ENCODE measurements around the gene DNAH10.

Gene DNAH10

DNA sequence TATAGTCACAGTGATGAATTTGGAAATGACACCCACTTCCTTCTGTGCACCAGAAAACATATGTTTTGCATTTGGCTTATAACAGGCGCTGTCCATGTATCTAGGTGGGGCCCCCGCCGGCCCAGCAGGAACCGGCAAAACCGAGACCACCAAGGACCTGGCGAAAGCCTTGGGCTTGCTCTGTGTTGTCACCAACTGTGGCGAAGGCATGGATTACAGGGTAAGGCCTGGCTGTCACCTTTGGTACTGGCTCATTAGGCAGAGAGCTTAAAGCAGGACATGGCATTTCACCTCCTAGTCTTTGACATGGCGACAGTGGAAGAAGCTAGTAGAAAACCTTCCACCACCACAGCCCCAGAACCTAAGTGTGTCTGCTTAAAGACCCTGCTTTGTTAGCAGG, 85.8 kb downstream of the DNAH10 start:
- DNase-seq, result no peak

DNA sequence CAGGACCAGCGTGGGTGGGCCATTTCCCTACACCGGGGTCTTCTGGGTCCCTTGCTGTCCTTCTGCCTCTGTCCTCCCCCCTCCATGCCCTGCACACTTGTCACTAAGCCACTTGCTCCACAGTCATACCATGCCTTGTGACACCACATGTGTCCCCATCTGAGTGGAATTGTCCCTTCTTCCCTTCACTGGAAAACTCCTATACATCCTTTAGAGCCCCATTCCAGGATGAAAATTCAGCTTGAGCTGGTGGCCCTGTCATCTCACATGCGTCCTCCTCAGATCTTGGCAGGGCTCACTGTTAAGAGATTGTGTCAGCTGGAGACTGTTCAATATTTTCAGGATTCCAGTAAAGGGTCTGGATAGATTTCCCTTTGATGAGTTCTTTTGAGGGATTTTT, 87.4 kb downstream of the DNAH10 start:
- DNase-seq, result no peak

DNA sequence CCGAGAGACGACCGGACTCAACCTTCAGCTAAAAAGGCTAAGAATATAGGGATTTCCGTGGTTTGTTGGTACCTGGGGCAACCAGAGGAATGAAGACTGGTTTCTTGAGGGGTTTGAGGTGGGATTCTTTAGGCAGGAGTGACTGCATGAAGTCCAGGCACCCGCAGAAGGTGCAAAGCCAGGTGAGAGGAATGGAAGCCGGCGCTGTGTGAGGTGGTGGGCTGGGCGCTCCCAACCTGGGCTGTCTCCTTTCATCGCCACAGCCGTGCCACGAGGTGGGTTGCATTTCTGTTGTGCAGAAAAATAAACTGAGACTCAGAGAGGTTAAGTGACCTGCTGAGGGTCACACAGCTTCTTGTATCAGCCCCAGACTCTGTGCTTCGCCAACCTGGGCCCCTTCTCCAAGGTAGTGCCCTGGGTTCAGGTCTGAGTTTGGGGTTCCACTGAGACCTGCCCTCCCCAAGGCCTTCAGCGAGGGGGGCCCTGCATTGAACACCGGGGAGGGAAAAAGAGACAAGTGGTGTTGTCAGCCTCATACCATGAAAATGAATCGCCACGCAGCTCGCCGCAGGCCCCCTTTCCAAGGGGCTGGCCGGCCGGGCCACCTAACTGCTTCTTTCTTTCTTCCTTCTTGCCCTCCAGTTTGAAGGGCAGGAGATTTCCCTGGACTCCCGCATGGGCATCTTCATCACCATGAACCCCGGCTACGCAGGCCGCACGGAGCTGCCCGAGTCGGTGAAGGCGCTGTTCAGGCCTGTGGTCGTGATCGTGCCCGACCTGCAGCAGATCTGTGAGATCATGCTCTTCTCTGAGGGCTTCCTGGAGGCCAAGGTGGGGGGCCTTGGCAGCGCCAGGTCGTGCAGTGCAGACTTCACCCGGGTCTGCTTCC, 88.4 kb downstream of the DNAH10 start:
- DNase-seq, result no peak

DNA sequence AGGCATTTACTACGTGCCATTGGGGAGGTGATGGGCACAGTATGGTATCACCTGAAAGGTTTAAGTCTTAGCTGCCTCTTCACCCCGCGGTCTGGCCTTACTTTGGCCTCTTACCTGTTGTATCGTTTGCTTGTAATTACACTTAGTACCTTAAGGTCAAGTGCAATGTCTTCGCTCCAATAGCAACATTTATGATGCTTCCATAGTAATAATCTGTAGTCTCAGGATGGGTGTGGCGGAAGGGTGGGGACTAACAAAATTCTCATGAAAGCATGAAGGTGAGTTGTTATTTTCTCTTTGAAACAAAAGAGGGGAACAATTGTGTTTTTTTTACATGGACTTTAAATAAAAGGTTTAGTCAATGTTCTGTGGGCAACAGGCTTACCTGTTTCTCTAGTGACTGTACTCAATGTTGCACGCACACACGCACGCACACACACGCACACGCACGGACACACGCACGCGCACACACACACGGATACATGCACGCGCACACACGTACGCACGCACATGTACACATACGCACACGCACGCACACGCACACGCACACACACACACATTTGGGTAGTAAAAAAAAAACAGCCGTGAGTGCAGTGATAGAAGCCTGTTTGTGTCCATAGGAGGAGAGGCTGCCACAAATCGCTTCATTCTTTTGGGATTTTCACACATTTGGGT, 91.4 kb downstream of the DNAH10 start:
- DNase-seq, result no peak

DNA sequence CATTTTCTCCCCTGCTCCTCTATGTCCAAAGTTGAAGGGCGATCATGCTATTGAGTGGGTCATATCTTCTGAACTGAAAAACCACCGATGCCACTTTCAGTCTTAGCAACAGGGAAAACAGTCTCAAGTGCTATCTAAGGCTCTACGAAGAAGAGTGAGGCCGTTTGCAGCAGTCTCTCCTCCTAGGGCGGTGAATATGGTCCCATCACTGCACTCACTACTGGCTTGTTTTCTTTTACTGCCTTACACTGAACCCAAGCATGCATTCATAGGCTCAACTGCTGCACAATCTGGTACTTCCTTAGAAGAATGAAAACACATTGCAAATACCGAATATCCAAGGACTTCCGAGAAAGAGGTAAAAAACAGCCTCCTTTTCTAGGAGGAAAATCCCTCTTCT, 92.1 kb downstream of the DNAH10 start:
- no peak for DNase-seq

DNA sequence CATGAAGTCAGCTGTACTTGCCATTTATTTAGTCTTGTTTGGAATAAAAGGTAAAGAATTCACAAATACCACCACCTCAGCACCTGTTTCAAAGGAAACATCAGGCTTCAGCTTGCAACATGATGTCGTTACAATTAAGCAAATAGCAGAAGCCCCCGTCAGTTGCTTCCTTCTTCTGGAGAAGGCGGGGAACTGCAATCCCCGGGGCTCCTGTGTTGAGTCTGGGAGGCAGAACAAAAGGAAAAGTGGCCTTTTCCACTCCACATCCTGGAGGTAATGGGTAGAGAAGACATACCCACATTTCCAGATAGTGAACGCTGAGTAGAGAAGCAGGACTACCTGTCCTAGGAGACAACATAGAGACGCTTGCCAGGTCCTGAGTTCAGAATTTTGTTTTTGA, 92.8 kb downstream of the DNAH10 start:
- no peak for DNase-seq

DNA sequence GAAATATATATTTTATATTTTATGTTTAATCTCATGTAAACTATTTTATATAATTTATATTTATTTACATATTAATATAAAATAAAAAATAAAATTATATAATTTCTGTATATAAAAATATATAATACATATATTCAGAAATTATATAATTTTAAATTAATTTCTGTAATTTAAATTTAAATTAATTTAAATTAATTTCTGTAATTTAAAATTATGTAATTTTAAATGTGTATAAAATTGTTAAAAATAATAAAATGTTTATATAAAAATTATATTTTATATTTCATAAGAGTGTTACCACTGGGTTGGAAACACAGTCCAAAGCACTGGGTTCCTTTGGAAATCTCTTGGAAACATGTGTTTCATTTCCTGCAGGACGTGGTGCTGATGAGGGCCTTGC, 94.6 kb downstream of the DNAH10 start:
- DNase-seq, result no peak

DNA sequence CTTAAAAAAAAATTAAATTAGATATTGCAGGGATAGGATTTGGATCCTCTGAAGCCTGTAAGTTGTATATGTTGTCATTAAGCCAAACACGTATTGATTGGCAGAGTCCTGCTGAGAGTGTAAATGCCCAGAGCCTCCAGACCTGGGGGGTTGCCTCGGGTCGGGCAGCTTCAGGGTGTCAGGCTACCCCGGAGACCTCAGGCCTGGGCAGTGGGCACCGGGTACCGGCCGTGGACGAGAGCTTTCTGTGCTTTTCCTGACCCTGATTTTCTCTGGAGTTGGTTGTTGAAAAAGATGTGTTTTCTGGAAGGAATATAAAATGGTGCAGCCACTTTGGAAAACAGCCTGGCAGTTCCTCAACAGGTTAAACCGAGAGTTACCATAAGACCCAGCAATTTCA, 96.1 kb downstream of the DNAH10 start:
- no peak for DNase-seq

DNA sequence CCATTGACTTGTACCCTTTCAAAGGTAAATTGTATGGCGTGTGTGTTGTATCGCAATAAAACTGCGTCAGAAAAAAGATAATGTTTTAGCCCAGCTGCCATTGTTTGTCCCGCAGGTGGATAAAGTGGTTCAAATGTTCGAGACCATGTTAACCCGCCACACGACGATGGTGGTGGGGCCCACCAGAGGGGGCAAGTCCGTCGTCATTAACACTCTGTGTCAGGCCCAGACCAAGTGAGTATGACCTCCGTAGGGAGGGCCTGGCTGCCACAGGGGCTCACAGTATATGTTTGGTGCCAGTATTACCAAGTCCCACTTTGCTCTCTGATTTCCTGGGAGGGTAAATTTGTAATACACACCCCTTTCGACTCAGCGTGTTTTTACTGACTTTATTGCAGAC, 96.9 kb downstream of the DNAH10 start:
- no peak for DNase-seq

DNA sequence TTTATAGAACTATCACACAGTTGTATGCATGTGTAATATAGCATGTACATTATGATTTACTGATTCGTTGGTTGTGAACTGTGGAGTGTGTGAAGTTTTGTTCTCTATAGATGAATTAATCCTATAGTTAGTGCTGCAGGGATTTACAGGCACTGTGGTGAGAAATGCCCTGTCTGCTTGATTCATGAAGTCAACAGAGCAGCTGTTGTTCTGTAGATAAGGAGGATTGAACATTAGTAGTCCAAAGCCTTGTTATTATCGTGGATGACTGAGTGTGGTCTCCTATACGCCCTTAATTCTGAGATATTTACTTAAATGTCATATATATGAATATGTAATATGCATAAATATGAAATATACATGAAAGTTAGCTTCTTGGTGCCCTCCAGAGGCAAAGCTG, 98.3 kb downstream of the DNAH10 start:
- DNase-seq, result no peak

DNA sequence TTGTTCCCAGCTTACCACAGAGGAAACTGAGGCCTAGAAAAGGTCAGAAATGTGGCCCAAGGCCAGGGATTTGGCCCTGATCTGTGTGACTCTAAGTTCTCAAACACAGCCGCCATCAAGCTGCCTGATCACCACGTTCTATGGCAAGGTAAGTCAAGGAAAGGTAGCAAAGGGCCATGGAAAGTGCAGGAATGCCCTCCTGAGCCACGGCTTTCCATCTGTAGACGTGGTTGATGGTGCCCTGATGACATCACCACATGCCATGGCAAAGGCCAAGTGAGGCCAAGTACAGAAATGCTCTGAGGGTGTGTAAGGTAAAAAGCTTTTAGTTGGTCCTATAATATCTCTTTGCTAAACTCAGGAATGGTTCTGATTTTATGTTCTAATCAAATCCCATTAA, 99.3 kb downstream of the DNAH10 start:
- DNase-seq, result no peak

DNA sequence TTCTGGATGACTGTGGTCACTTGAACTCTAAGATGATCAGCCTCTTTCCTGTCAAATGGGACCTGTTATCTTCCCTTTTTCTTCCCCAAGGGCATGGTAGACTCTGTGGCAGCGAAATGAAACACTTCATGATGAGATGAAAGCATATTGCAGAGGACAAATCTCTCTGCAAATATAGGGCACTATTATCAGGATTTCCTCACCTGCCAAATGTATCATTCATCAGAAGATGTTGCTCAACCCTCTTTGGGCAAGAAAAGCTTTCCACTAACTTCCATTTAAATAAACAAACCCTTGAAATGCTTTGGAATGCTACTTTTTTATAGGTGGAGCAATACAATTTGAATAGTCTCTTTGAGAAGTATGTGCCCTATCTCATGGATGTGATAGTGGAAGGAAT, 105.0 kb downstream of the DNAH10 start:
- no peak for DNase-seq

DNA sequence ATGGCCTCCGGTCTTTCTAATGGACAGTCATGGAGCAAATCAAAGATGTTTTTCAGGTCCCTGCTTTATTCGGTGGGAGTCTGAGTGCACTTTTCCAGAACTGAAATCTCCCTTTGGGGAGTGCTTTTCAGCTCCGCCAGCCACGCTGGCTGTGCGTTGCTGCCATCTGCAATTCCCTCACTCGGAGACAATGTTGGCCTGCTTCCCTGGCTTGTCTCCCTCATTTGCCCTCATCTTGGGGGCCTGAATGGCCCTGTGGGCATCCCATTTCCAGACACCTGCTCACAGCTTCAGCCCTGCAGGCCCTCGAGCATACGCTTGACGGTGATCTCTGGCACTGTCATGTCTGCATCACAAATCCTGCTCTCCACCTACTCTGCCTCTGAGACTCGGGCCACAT, 106.7 kb downstream of the DNAH10 start:
- no peak for DNase-seq

DNA sequence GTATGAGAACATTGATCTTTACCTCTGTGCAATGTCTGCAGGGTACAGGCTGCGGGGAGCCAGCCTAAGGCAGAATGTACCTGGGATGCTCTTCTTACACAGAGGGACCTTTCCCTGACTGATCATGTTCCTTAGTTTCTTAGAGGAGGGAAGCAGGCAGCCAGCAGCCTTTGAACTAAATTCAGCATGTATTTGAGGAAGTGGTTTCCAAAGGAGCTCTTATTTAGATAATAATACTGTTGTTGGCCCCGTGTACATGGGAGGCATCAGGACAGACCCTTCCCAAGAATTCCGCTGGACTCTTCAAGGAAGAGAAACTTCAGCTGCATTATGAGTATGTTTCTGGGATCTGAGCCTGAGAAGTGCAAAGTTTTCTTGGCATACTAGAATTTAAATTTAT, 111.7 kb downstream of the DNAH10 start:
- DNase-seq, result no peak

DNA sequence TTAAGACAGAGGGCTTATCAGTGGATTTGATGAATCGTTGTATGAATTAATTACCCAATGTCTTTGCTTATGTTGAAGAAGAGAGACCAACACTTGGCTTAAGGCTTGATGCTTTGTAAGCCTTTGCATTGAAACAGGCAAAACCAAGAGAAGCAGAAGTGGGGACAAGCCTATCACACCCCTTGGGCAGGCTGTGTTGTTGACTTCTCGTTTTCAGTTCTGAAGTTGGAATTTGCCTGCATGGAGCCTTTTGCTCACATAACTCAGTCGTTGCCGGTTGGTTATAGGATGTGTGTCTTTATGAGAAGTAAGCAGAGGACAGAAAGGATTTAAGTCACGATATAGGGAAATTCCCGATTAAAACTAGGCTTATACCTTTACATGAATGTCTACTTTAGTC, 115.9 kb downstream of the DNAH10 start:
- no peak for DNase-seq

DNA sequence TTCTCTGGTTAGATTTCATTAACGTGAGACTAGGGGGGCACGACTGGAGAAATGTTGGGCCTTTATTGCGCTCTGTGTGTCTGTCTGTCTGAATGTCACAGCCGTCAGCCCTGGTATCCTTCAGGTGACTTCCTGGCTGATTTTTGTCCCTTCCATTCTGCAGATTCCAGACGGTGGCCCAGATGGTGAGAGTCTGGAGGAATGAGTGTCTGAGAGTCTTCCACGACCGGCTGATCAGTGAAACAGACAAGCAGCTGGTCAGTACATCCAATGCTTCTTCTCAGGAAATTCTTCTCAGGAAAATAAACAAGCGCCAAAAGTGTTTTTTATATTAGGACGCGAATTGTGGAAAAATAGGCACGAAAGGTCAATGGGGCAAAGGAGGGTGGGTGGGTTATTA, 117.0 kb downstream of the DNAH10 start:
- no peak for DNase-seq

DNA sequence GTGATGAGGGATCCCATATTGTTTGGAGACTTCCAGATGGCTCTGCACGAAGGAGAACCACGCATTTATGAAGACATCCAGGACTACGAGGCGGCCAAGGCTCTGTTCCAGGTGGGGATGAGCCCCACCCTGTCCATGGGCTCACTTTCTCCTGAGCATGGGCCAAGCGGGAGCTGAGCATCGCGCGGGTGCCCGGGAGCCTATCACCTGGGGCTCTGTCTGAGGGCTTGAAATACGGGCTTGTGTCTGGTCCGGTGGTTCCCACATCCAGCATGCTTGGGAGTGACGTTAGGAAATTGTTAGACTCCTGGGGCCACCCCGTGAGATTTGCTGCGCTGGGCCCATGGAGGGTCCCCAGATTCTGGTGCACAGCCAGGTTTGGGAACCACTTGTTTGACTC, 117.6 kb downstream of the DNAH10 start:
- DNase-seq, result no peak

DNA sequence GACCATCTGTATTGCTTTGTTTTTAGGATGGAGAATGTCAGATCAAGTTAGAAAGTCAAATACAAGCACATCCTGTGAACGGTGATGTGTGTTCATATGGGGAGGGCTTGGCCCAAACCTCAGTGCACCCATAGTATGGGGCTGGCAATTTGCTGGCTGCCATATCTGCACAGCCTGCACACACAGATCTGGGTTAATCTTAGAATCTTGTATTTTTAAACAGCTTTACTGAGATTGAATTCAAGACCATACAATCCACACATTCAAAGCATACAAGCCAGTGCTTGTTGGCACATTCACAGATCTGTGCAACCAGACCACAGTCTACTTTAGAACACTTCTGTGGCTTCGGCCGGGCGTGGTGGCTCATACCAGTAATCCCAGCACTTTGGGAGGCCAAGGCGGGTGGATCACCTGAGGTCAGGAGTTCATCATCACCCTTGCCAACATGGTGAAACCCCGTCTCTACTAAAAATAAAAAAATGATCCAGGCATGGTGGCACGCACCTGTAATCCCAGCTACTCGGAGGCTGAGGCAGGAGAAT, 120.1 kb downstream of the DNAH10 start:
- DNase-seq, result no peak

DNA sequence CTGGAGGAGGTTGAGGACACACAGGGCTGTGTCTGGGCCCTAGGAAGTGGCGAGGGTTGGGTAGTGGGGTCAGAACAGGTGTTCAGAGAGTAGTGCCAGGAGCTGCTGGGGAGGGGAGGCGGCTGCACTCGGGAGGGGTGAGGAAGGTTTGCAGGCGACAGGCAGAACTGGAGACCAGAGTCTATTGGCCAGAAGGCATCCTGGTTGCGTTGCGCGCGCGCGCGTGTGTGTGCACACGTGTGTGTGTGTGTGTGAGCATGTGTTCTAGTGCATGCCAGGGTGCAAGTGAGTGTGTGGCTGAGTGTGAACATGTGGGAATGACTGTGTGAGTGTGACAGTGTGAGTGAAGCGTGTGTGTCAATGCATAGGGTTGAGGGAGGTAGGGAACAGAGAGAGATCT, 124.2 kb downstream of the DNAH10 start:
- DNase-seq, result no peak

DNA sequence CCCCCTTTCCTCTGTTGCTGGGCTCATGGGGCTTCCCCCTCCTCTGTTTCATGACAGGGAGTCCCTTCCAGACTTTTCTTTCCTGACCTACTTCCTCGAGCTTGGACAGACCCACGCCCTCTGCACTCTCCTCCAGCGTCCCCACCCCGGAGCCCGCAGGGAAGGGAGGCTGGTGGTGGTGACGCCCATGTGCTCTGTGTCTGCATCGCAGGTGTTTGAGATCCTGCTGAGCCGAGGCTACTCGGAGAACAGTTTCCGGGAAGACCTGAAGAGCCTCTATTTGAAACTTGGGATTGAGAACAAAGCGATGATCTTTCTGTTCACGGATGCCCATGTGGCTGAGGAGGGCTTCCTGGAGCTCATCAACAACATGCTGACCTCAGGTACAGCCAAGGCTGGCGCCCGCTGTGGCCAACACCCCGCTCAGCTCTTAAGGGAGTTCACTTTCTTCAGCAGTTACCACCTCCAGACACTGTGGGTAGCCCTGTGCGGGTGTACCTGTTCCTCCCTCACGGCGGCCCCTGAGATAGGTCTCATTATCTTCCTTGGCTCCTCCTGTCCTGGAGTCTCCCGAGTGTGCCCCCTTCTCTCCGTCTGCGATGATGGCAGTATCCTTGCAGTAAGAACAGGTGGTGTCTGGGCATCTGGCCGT, 125.0 kb downstream of the DNAH10 start:
- DNase-seq, result no peak

DNA sequence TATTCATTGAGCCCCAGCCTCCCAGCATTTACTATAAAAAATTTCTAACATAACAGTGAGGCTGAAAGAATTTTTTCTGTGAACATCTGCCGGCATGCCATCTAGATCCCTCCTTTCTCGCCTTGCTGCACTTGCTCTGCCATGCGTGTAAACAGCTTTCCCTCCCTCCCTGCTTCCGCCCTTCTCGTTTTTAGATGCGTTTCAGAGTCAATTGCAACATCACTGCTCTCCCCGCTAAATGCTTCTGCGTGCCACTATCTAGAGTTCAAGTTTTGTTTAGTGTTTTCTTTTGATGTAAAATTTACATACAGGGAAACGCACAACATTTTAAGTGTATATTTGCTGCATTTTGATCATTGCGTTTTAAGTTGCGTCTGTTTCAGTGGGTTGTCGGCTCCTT, 126.9 kb downstream of the DNAH10 start:
- DNase-seq, result no peak

DNA sequence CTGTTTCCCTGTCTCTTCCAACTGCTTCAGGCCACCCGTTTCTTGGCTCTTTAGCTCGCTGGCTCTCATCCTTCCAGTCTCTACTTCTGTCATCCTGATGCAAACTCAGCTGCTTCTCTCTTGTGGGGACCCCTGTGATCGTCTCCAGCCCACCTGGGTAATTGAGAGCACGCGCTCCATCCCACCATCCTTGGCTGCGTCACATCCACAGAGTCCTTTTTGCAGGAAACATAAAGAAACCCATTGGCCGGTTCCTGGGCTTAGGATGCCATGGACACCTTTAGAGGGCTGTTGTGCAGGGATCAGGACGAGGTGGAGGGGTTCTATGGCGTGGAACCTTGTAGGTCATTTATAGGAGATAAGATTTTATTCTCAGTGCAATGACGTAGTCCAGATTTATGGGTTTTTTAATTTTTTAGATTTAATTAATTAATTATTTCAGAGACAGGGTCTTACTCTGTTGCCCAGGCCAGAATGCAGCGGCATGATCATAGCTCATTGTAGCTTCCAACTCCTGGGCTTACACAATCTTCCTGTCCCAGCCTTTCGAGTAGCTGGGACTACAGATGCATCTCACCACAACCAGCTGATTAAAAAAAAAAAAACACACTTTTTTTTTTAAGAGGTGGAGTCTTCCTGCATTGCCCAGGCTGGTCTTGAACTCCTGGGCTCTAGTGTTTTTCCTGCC, 127.9 kb downstream of the DNAH10 start:
- DNase-seq, result no peak

DNA sequence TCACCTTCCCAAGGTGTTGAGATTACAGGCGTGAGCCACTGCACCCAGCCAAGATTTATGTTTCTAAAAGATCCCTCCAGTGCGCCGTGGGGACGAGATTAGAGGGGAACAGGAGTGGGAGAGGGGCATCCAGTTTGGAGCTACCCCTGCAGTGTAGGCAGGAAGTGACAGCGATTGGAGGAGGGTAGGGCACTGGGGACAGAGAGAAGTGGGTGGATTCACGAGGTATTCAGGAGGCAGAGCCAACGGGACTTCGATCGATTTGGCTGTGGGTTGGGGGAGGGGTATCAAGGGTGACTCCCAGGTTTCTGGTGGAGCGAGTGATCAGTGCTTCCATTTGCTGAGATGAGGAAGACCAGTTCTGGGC, 128.4 kb downstream of the DNAH10 start:
- no peak for DNase-seq
